ENCODE measurements around the gene PLEKHM3. TPM values are rescaled to one million over a fixed set of nuclear protein-coding genes. Genes with fewer than 3 reads are reported as not detected.
A peak's percentile ranks its signal among the peaks of the same experiment; 100 is the strongest.

PLEKHM3 gene
- polyA plus RNA-seq, 1 donor (not counting 4 experiments of a cell fraction or from before 2014, with no cell fraction given): 2.9 TPM

GRCh38 chr2:208031608-208032019, 6.3 kb upstream of the PLEKHM3 start:
- no peak for DNase-seq (ENCODE audit: low read depth, low spot score)
- dilution Hi-C loops (cut with MboI; ENCODE audit: extremely low pct_ligation_motif_present, low sequenced_read_pairs): no loop called here

GRCh38 chr2:208025814-208026184, 472 bp upstream of the PLEKHM3 start:
- FAIRE-seq (no peak), DNase-seq (ENCODE audit: low read depth, low spot score) (no peak)
- dilution Hi-C loops (cut with MboI; ENCODE audit: extremely low pct_ligation_motif_present, low sequenced_read_pairs): no loop called here
- H2AFZ ChIP-seq (ENCODE audit: control insufficient read depth, low read length): peak overlapping the region; percentile 90
- H3K36me3 ChIP-seq (ENCODE audit: control insufficient read depth in 2 of 2, extremely low read depth in 1 of 2, insufficient read depth in 2 of 2, low read length in 2 of 2): no peaks in the 10 kb centered on the region
- peaks cover 8% of the 10 kb centered on the region for H3K4me1 ChIP-seq (ENCODE audit: control insufficient read depth, extremely low read depth, insufficient read depth, low read length)
- TF ChIP-seq CTCF (optimal IDR thresholded peaks at IDR 0.05 in 1 of 3, IDR thresholded peaks at IDR 0.05 in 1 of 3, conservative IDR thresholded peaks at IDR 0.05 in 1 of 3; ENCODE audit: extremely low read depth in 1 of 3, insufficient read depth in 2 of 3, low read length in 3 of 3) (no peak), EZH2 (IDR thresholded peaks at IDR 0.05; ENCODE audit: low read length) (no peak)
- peak overlapping the region; percentile 82 for H3K27ac ChIP-seq (ENCODE audit: control insufficient read depth, insufficient read depth, low read length)
- no peaks in the 10 kb centered on the region for H3K9me1 ChIP-seq (ENCODE audit: control insufficient read depth, extremely low read depth, insufficient read depth, low read length)
- H3K4me3 ChIP-seq (ENCODE audit: control insufficient read depth in 2 of 3, extremely low read depth in 1 of 3, insufficient read depth in 2 of 3, low read depth in 1 of 3, low read length in 3 of 3): peak overlapping the region; percentile 79 to 100 (median 86)
- no peaks in the 10 kb centered on the region for H3K9me3 ChIP-seq (ENCODE audit: control insufficient read depth, low read depth, low read length)
- no peaks in the 10 kb centered on the region for H4K20me1 ChIP-seq (ENCODE audit: control insufficient read depth, extremely low read depth, insufficient read depth, low read length)
- H3K79me2 ChIP-seq (ENCODE audit: control insufficient read depth, insufficient read depth, low read length): peaks cover 10% of the 10 kb centered on the region
- H3K27me3 ChIP-seq (ENCODE audit: control insufficient read depth, extremely low read depth, insufficient read depth, low read length): no peaks in the 10 kb centered on the region
- peak overlapping the region; percentile 89 for H3K9ac ChIP-seq (ENCODE audit: control insufficient read depth, extremely low read depth, insufficient read depth, low read length)
- peak overlapping the region; percentile 92 for H3K4me2 ChIP-seq (ENCODE audit: control insufficient read depth, extremely low read depth, insufficient read depth, low read depth, low read length)

More at GRCh38 chr2:208031608-208032019, 6.3 kb upstream of the PLEKHM3 start:
- Histone ChIP-seq H3K79me2 (ENCODE audit: control insufficient read depth, insufficient read depth, low read length) (no peaks in the 10 kb centered on the region), H3K27ac (ENCODE audit: control insufficient read depth, insufficient read depth, low read length) (no peak overlapping the region), H3K9me3 (ENCODE audit: control insufficient read depth, low read depth, low read length) (no peaks in the 10 kb centered on the region), H3K4me2 (ENCODE audit: control insufficient read depth, extremely low read depth, insufficient read depth, low read depth, low read length) (no peak overlapping the region), H3K9ac (ENCODE audit: control insufficient read depth, extremely low read depth, insufficient read depth, low read length) (no peak overlapping the region), H3K36me3 (ENCODE audit: control insufficient read depth in 2 of 2, extremely low read depth in 1 of 2, insufficient read depth in 2 of 2, low read length in 2 of 2) (no peaks in the 10 kb centered on the region), H2AFZ (ENCODE audit: control insufficient read depth, low read length) (no peak overlapping the region), H4K20me1 (ENCODE audit: control insufficient read depth, extremely low read depth, insufficient read depth, low read length) (no peaks in the 10 kb centered on the region), H3K9me1 (ENCODE audit: control insufficient read depth, extremely low read depth, insufficient read depth, low read length) (no peaks in the 10 kb centered on the region), H3K4me3 (ENCODE audit: control insufficient read depth in 2 of 3, extremely low read depth in 1 of 3, insufficient read depth in 2 of 3, low read depth in 1 of 3, low read length in 3 of 3) (no peak overlapping the region), H3K27me3 (ENCODE audit: control insufficient read depth, extremely low read depth, insufficient read depth, low read length) (no peaks in the 10 kb centered on the region), H3K4me1 (ENCODE audit: control insufficient read depth, extremely low read depth, insufficient read depth, low read length) (no peaks in the 10 kb centered on the region)
- TF ChIP-seq CTCF (optimal IDR thresholded peaks at IDR 0.05 in 1 of 3, IDR thresholded peaks at IDR 0.05 in 1 of 3, conservative IDR thresholded peaks at IDR 0.05 in 1 of 3; ENCODE audit: extremely low read depth in 1 of 3, insufficient read depth in 2 of 3, low read length in 3 of 3) (no peak), EZH2 (IDR thresholded peaks at IDR 0.05; ENCODE audit: low read length) (no peak)
- no peak for FAIRE-seq

Measured in keratinocyte (primary cell).